ENCODE measurements around the gene BCL2. TPM values are rescaled to one million over a fixed set of nuclear protein-coding genes. Genes with fewer than 3 reads are reported as not detected.
A peak's percentile ranks its signal among the peaks of the same experiment; 100 is the strongest.

Gene BCL2
- total and polyA plus RNA-seq, 9 of the 15 experiments (the other 6 are each of a cell fraction or from before 2014, with no cell fraction given), result 0.10 to 1.1 (median 0.65) TPM

DNA sequence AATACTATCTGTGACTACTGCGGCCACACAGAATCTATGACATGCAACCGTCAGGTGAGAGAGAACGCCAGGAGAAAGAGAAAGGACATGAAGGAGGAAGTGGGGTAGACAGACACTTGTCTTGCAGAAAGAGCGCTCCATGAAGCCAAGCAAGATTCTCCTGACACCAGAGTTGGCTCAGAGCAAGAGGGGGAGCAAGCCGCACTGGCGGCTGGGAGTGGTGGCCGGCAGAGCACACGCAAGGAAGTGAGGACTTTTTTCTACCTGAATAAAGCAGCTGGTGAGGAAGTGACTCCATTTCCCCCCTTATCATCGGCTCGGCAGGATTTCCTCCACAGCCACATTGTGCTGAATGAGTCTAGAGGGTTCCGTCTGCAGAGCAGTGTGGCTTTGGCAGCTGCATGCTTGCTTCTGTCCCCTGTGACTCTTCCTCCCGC, 181.6 kb downstream of the BCL2 start:
- CTCF ChIA-PET (ENCODE audit: low intra/inter-chr PET ratio), result no interaction called here
- Histone ChIP-seq H3K4me1 (replicated peaks in 1 of 2; ENCODE audit: control insufficient read depth in 2 of 2, insufficient read depth in 2 of 2, low read length in 2 of 2) (no peaks in the 10 kb centered on the region), H3K9me1 (ENCODE audit: control insufficient read depth, insufficient read depth, low read length) (no peaks in the 10 kb centered on the region), H3K4me3 (no peak overlapping the region; the same call in 1 of the 2 replicates), H3K27ac (ENCODE audit: extremely low read depth, low read depth, low read length) (no peak overlapping the region), H3K4me2 (ENCODE audit: insufficient read depth, low read length) (peak overlapping the region; percentile 29), H4K20me1 (replicated peaks; ENCODE audit: control insufficient read depth, insufficient read depth, low read length) (no peaks in the 10 kb centered on the region), H3K36me3 (ENCODE audit: control insufficient read depth, insufficient read depth, low read length) (no peaks in the 10 kb centered on the region), H3K9ac (ENCODE audit: insufficient read depth in 1 of 2, low read depth in 2 of 2, low read length in 2 of 2) (no peak overlapping the region), H2AFZ (ENCODE audit: low read depth, low read length) (peak overlapping the region; percentile 75), H3K79me2 (ENCODE audit: control insufficient read depth, insufficient read depth, low read length) (no peaks in the 10 kb centered on the region), H3K27me3 (ENCODE audit: control insufficient read depth in 2 of 2, insufficient read depth in 2 of 2, low read length in 2 of 2) (peaks cover 3 to 23% of the 10 kb centered on the region in 2 experiments; a peak in 3 of 5 replicates), H3K9me3 (replicated peaks; ENCODE audit: control insufficient read depth, insufficient read depth, low read depth, low read length) (no peaks in the 10 kb centered on the region)
- no TSS peak for BruUV-seq (replicated peaks)
- 3% methylated on average over 11 of the region's 12 CpGs for WGBS (ENCODE audit: insufficient coverage, low coverage, missing lambda C conversion rate)
- DNase-seq (ENCODE audit: extremely low read depth in 1 of 4, low spot score in 3 of 4), result no peak
- POLR2A ChIA-PET, result no interaction called here
- ATAC-seq, result peak; percentile 37
- in situ Hi-C loops (cut with MboI), result loop anchor here (10.0 kb wide), 1 partner anchor 297 kb away; no protein-coding TSS in a partner anchor
- intact Hi-C loops (cut with micrococcal nuclease), result loop anchor here (10.0 kb wide), 1 partner anchor 77 kb away; no protein-coding TSS in a partner anchor
- FAIRE-seq, result no peak
- no peak for TF ChIP-seq HIVEP1 (CRISPR knock-in tag; IDR thresholded peaks at IDR 0.05)
- TF ChIP-seq, protein P1, sequence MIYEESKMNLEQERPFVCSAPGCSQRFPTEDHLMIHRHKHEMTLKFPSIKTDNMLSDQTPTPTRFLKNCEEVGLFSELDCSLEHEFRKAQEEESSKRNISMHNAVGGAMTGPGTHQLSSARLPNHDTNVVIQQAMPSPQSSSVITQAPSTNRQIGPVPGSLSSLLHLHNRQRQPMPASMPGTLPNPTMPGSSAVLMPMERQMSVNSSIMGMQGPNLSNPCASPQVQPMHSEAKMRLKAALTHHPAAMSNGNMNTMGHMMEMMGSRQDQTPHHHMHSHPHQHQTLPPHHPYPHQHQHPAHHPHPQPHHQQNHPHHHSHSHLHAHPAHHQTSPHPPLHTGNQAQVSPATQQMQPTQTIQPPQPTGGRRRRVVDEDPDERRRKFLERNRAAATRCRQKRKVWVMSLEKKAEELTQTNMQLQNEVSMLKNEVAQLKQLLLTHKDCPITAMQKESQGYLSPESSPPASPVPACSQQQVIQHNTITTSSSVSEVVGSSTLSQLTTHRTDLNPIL (CRISPR knock-in tag; IDR thresholded peaks at IDR 0.05), result no peak
- TF ChIP-seq FOXK2 (conservative IDR thresholded peaks at IDR 0.05 in 1 of 2, IDR thresholded peaks at IDR 0.05 in 1 of 2; ENCODE audit: low read depth in 2 of 2), result no peak
- TF ChIP-seq POLR3G (IDR thresholded peaks at IDR 0.05; ENCODE audit: extremely low read depth, insufficient read length, insufficient replicate concordance), result no peak
- no peak for TF ChIP-seq ATF1 (CRISPR knock-in tag; IDR thresholded peaks at IDR 0.05)
- TF ChIP-seq ATF1 (tag; IDR thresholded peaks at IDR 0.05), result no peak
- TF ChIP-seq, protein P2, sequence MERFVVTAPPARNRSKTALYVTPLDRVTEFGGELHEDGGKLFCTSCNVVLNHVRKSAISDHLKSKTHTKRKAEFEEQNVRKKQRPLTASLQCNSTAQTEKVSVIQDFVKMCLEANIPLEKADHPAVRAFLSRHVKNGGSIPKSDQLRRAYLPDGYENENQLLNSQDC (CRISPR knock-in tag; IDR thresholded peaks at IDR 0.05), result no peak
- no peak for TF ChIP-seq TCF7 (IDR thresholded peaks at IDR 0.05; ENCODE audit: borderline replicate concordance)
- TF ChIP-seq, protein P3, sequence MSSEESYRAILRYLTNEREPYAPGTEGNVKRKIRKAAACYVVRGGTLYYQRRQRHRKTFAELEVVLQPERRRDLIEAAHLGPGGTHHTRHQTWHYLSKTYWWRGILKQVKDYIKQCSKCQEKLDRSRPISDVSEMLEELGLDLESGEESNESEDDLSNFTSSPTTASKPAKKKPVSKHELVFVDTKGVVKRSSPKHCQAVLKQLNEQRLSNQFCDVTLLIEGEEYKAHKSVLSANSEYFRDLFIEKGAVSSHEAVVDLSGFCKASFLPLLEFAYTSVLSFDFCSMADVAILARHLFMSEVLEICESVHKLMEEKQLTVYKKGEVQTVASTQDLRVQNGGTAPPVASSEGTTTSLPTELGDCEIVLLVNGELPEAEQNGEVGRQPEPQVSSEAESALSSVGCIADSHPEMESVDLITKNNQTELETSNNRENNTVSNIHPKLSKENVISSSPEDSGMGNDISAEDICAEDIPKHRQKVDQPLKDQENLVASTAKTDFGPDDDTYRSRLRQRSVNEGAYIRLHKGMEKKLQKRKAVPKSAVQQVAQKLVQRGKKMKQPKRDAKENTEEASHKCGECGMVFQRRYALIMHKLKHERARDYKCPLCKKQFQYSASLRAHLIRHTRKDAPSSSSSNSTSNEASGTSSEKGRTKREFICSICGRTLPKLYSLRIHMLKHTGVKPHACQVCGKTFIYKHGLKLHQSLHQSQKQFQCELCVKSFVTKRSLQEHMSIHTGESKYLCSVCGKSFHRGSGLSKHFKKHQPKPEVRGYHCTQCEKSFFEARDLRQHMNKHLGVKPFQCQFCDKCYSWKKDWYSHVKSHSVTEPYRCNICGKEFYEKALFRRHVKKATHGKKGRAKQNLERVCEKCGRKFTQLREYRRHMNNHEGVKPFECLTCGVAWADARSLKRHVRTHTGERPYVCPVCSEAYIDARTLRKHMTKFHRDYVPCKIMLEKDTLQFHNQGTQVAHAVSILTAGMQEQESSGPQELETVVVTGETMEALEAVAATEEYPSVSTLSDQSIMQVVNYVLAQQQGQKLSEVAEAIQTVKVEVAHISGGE (CRISPR knock-in tag; IDR thresholded peaks at IDR 0.05), result 0 out of 6 replicates have a peak, but pooled peaks of 1 of the 3 experiments have one; percentile 54
- TF ChIP-seq SNIP1 (IDR thresholded peaks at IDR 0.05; ENCODE audit: low read depth), result no peak
- no peak for TF ChIP-seq E4F1 (CRISPR knock-in tag; IDR thresholded peaks at IDR 0.05; ENCODE audit: borderline replicate concordance)

Measured in K562 (cell line).